CD4-positive, alpha-beta T cell treated with Interferon gamma for 1 hour (primary cell): ENCODE data around the gene CARD19.
"Not testable (repeated sequence)": the region's sequence is repeated elsewhere in the genome, so short reads cannot be mapped to it uniquely, and the experiment has no call there.

Experiments used
- DNase-seq: peaks from one replicate; pipeline ENCODE4 v3.0.0-alpha.2; 2020

CARD19 gene

GRCh38 chr9:93134740-93135444 is 38.9 kb downstream of the CARD19 start:
- no peak for DNase-seq

GRCh38 chr9:93136011-93136440 is 40.0 kb downstream of the CARD19 start:
- DNase-seq = no peak

- DNase-seq = no peak
Measured at GRCh38 chr9:93137362-93137761, 41.3 kb downstream of the CARD19 start.

GRCh38 chr9:93138171-93138764 is 42.3 kb downstream of the CARD19 start:
- no peak for DNase-seq

- no peak for DNase-seq
Measured at GRCh38 chr9:93139365-93140182, 43.6 kb downstream of the CARD19 start.

- DNase-seq = no peak
Measured at GRCh38 chr9:93141771-93142483, 45.9 kb downstream of the CARD19 start.

GRCh38 chr9:93143830-93144530 is 48.0 kb downstream of the CARD19 start:
- DNase-seq = peak; percentile 61

GRCh38 chr9:93146696-93147095 is 50.7 kb downstream of the CARD19 start:
- not testable (repeated sequence) for DNase-seq

GRCh38 chr9:93147632-93148031 is 51.6 kb downstream of the CARD19 start:
- no peak for DNase-seq

GRCh38 chr9:93148721-93149120 is 52.7 kb downstream of the CARD19 start:
- DNase-seq = peak; percentile 15

- DNase-seq = no peak
Measured at GRCh38 chr9:93149361-93149760, 53.3 kb downstream of the CARD19 start.

GRCh38 chr9:93151097-93151784 is 55.2 kb downstream of the CARD19 start:
- no peak for DNase-seq

GRCh38 chr9:93154293-93154903 is 58.4 kb downstream of the CARD19 start:
- peak; percentile 34 for DNase-seq

- DNase-seq = no peak
Measured at GRCh38 chr9:93155716-93156474, 59.9 kb downstream of the CARD19 start.

GRCh38 chr9:93156475-93157008 is 60.5 kb downstream of the CARD19 start:
- DNase-seq = no peak

- DNase-seq = peak; percentile 65
Measured at GRCh38 chr9:93159601-93160471, 63.8 kb downstream of the CARD19 start.

- DNase-seq = no peak
Measured at GRCh38 chr9:93161786-93162562, 66.0 kb downstream of the CARD19 start.
